HepG2 (cell line): ENCODE data around the gene SIGLEC10. TPM values are rescaled to one million over a fixed set of nuclear protein-coding genes. Genes with fewer than 3 reads are reported as not detected.
A peak's percentile ranks its signal among the peaks of the same experiment; 100 is the strongest.

ENCODE experiments used
- BRF2 ChIP-seq: sonication (generic); formaldehyde crosslinking; IDR thresholded peaks from 2 replicates; pipeline ENCODE4 v1.8.1; 2022; ENCODE audit warnings: mild to moderate bottlenecking, missing genetic modification reagents
- CTCF ChIP-seq: sonication (generic); formaldehyde crosslinking; IDR thresholded peaks from 2 replicates; pipeline ENCODE4 v1.5.0; 2020; ENCODE audit warnings: mild to moderate bottlenecking, missing genetic modification reagents, moderate library complexity
- POGK ChIP-seq: sonication (generic); formaldehyde crosslinking; conservative IDR thresholded peaks from 2 replicates; pipeline ENCODE4 v1.8.0; 2022; ENCODE audit warnings: mild to moderate bottlenecking, moderate library complexity, missing genetic modification reagents
- RARA ChIP-seq: IDR thresholded peaks from 2 replicates; pipeline ENCODE4 v1.6.1; 2016; ENCODE audit warnings: missing genetic modification reagents, missing compliant biosample characterization
- RFXAP ChIP-seq: sonication (generic); formaldehyde crosslinking; IDR thresholded peaks from 2 replicates; pipeline ENCODE4 v1.4.0; 2020; ENCODE audit warnings: missing genetic modification reagents, borderline replicate concordance
- SMARCC2 ChIP-seq: fragments of 450-650 bp; IDR thresholded peaks from 2 replicates; pipeline ENCODE4 v1.6.1; 2017; ENCODE audit warnings: antibody characterized with exemption, mild to moderate bottlenecking
- SOX13 ChIP-seq, 3 experiments: fragments of 450-650 bp in 1 of 3; sonication (generic) in 1 of 3; formaldehyde crosslinking in 1 of 3; IDR thresholded peaks in 2 of 3; conservative IDR thresholded peaks in 1 of 3; 2 replicates each; pipeline versions ENCODE4 v1.5.0 to v1.6.1; 2016 to 2020; ENCODE audit warnings: antibody characterized with exemption in 1 of 3, mild to moderate bottlenecking in 1 of 3, missing compliant biosample characterization in 1 of 3, missing genetic modification reagents in 1 of 3, moderate library complexity in 1 of 3
- SUZ12 ChIP-seq: fragments of 150-350 bp; IDR thresholded peaks from 2 replicates; pipeline ENCODE4 v1.6.1; 2014; ENCODE audit warnings: low read depth, low read length
- UBTF ChIP-seq: sonication (generic); formaldehyde crosslinking; IDR thresholded peaks from 2 replicates; pipeline ENCODE4 v1.4.0; 2020; ENCODE audit warnings: mild to moderate bottlenecking, missing genetic modification reagents
- YEATS2 ChIP-seq: sonication (generic); formaldehyde crosslinking; IDR thresholded peaks from 2 replicates; pipeline ENCODE4 v1.4.0; 2020; ENCODE audit warnings: missing genetic modification reagents, borderline replicate concordance
- ZFP91 ChIP-seq: sonication (generic); formaldehyde crosslinking; IDR thresholded peaks from 2 replicates; pipeline ENCODE4 v1.9.0; 2022; ENCODE audit warnings: missing genetic modification reagents, mild to moderate bottlenecking, borderline replicate concordance
- ZGPAT ChIP-seq: IDR thresholded peaks from 2 replicates; pipeline ENCODE4 v1.6.1; 2016; ENCODE audit warnings: mild to moderate bottlenecking
- ZNF235 ChIP-seq: sonication (generic); formaldehyde crosslinking; IDR thresholded peaks from 2 replicates; pipeline ENCODE4 v1.8.1; 2023; ENCODE audit warnings: mild to moderate bottlenecking, missing genetic modification reagents, borderline replicate concordance
- ZNF567 ChIP-seq: sonication (generic); formaldehyde crosslinking; IDR thresholded peaks from 2 replicates; pipeline ENCODE4 v1.8.1; 2023; ENCODE audit warnings: mild to moderate bottlenecking, missing genetic modification reagents, borderline replicate concordance
- polyA plus RNA-seq, 8 experiments: library from polyadenylated mRNA; depleted of rRNA in 3 of 8; stranded (reverse) in 7 of 8; unstranded in 1 of 8; fragments of >200 nt; fragmentation: Illumina TruSeq in 4 of 8; extraction: Trizol in 4 of 8; gene quantifications; 2 replicates each; pipeline versions ENCODE4 v1.2.1 to v1.2.3, GENCODE V29; 2011 to 2016; ENCODE audit warnings: low read depth in 4 of 8, missing spikeins in 1 of 8, mixed read lengths in 1 of 8; ENCODE audit not compliant: insufficient read depth in 1 of 8
- total RNA-seq, 5 experiments: library from RNA; depleted of rRNA; stranded (reverse); fragments of >200 nt; fragmentation: Illumina TruSeq; extraction: Trizol; gene quantifications; 2 replicates each; pipeline ENCODE4 v1.2.3, GENCODE V29; 2016; ENCODE audit warnings: low read depth in 1 of 5
- TF ChIP-seq, protein P1 (sequence below): sonication (generic); formaldehyde crosslinking; IDR thresholded peaks from 2 replicates; pipeline ENCODE4 v1.4.0; 2020; ENCODE audit warnings: missing genetic modification reagents, borderline replicate concordance

The SIGLEC10 gene
- total and polyA plus RNA-seq, 2 of the 13 experiments (the other 11 are each of a cell fraction or from before 2014, with no cell fraction given): not detected

GRCh38 chr19:51365965-51366388, 51.5 kb downstream of the SIGLEC10 start, which contains the start of gene ETFB (continued):
- TF ChIP-seq POGK (CRISPR knock-in tag) (no peak), CTCF (no peak), SOX13 (IDR thresholded peaks at IDR 0.05) (no peak), SOX13 (CRISPR knock-in tag; conservative IDR thresholded peaks at IDR 0.05 in 1 of 2, IDR thresholded peaks at IDR 0.05 in 1 of 2) (no peak), ZFP91 (no peak), YEATS2 (CRISPR knock-in tag) (no peak), SUZ12 (no peak), RFXAP (CRISPR knock-in tag) (0 out of 2 replicates have a peak, but pooled peaks have one; percentile 40), BRF2 (no peak), UBTF (no peak), SMARCC2 (no peak), ZNF567 (CRISPR knock-in tag) (no peak), ZGPAT (CRISPR knock-in tag) (no peak), ZNF235 (no peak), RARA (CRISPR knock-in tag) (no peak)
- TF ChIP-seq, protein P1, sequence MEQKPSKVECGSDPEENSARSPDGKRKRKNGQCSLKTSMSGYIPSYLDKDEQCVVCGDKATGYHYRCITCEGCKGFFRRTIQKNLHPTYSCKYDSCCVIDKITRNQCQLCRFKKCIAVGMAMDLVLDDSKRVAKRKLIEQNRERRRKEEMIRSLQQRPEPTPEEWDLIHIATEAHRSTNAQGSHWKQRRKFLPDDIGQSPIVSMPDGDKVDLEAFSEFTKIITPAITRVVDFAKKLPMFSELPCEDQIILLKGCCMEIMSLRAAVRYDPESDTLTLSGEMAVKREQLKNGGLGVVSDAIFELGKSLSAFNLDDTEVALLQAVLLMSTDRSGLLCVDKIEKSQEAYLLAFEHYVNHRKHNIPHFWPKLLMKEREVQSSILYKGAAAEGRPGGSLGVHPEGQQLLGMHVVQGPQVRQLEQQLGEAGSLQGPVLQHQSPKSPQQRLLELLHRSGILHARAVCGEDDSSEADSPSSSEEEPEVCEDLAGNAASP (CRISPR knock-in tag): no peak
